Neural progenitor cell (in vitro differentiated cells): ENCODE data around the gene EBF4. TPM values are rescaled to one million over a fixed set of nuclear protein-coding genes. Genes with fewer than 3 reads are reported as not detected.

ENCODE experiments used
- DNase-seq: peaks from one replicate; pipeline ENCODE4 v3.0.0-alpha.2; 2016; ENCODE audit warnings: low spot score
- H2AFZ ChIP-seq: fragments of 200-600 bp; sonication (generic); replicated peaks from 2 replicates; pipeline ENCODE4 v1.6.1; 2016; ENCODE audit warnings: antibody characterized with exemption
- H3F3A ChIP-seq: fragments of 200-600 bp; sonication (generic); 2 replicates; pipeline ENCODE4 v1.6.1; 2016; ENCODE audit warnings: antibody characterized with exemption, low read depth
- H3K27ac ChIP-seq: fragments of 200-600 bp; sonication (generic); 2 replicates; pipeline ENCODE4 v1.5.1; 2016; ENCODE audit warnings: mild to moderate bottlenecking
- H3K27me3 ChIP-seq: fragments of 200-600 bp; sonication (generic); 2 replicates; pipeline ENCODE4 v1.6.1; 2016; ENCODE audit warnings: mild to moderate bottlenecking, moderate library complexity
- H3K36me3 ChIP-seq: fragments of 200-600 bp; sonication (generic); 2 replicates; pipeline ENCODE4 v1.5.1; 2016
- H3K4me1 ChIP-seq: fragments of 200-600 bp; sonication (generic); 2 replicates; pipeline ENCODE4 v1.6.1; 2016; ENCODE audit warnings: mixed run types
- H3K4me2 ChIP-seq: fragments of 200-600 bp; sonication (generic); 2 replicates; pipeline ENCODE4 v1.6.1; 2016
- H3K4me3 ChIP-seq: fragments of 200-600 bp; sonication (generic); 2 replicates; pipeline ENCODE4 v1.5.1; 2016
- H3K79me2 ChIP-seq: fragments of 200-600 bp; sonication (generic); 2 replicates; pipeline ENCODE4 v1.6.1; 2016; ENCODE audit warnings: low read depth
- H3K9ac ChIP-seq: fragments of 200-600 bp; sonication (generic); 2 replicates; pipeline ENCODE4 v1.6.1; 2016
- H3K9me3 ChIP-seq: fragments of 200-600 bp; sonication (generic); 2 replicates; pipeline ENCODE4 v1.5.1; 2016; ENCODE audit warnings: low read depth
- H4K20me1 ChIP-seq: fragments of 200-600 bp; sonication (generic); 2 replicates; pipeline ENCODE4 v1.6.1; 2016; ENCODE audit warnings: low read depth
- H3K27ac Mint-ChIP-seq: 3 replicates; pipeline ENCODE4 v1.8.0; 2021; ENCODE audit warnings: mixed read lengths
- H3K27me3 Mint-ChIP-seq: 2 replicates; pipeline ENCODE4 v1.8.0; 2022; ENCODE audit warnings: low read depth, mild to moderate bottlenecking, inconsistent platforms, moderate library complexity, mixed read lengths; ENCODE audit not compliant: insufficient read depth
- H3K36me3 Mint-ChIP-seq: 3 replicates; pipeline ENCODE4 v1.8.0; 2021; ENCODE audit warnings: mixed read lengths
- H3K4me1 Mint-ChIP-seq: 3 replicates; pipeline ENCODE4 v1.8.0; 2021; ENCODE audit warnings: mixed read lengths
- H3K4me3 Mint-ChIP-seq: 3 replicates; pipeline ENCODE4 v1.8.0; 2021; ENCODE audit warnings: mild to moderate bottlenecking, moderate library complexity, mixed read lengths
- H3K9me3 Mint-ChIP-seq: 3 replicates; pipeline ENCODE4 v1.8.0; 2020; ENCODE audit warnings: mixed read lengths
- CTCF ChIP-seq: fragments of 200-600 bp; sonication (generic); IDR thresholded peaks from 2 replicates; pipeline ENCODE4 v1.5.1; 2017; ENCODE audit warnings: antibody characterized with exemption, mild to moderate bottlenecking
- EZH2 ChIP-seq: fragments of 200-600 bp; sonication (generic); IDR thresholded peaks from 2 replicates; pipeline ENCODE4 v1.6.1; 2017; ENCODE audit warnings: antibody characterized with exemption, mild to moderate bottlenecking, moderate library complexity
- EZH2phosphoT487 ChIP-seq: fragments of 200-600 bp; sonication (generic); IDR thresholded peaks from 2 replicates; pipeline ENCODE4 v1.6.1; 2017; ENCODE audit warnings: antibody characterized with exemption
- total RNA-seq: library from RNA; depleted of rRNA; stranded (reverse); fragments of >200 nt; gene quantifications from 2 replicates; pipeline ENCODE4 v1.2.3, GENCODE V29; 2015; ENCODE audit warnings: low replicate concordance

EBF4 gene
- total RNA-seq, 1 donor from 2014 or later, result 1.9 TPM

- no peak overlapping the region for H3K4me3 Mint-ChIP-seq
- Histone ChIP-seq H3K9ac (no peak overlapping the region), H3K27ac (no peak overlapping the region), H3K9me3 (no peaks in the 10 kb centered on the region), H2AFZ (no peak overlapping the region), H3K4me3 (no peak overlapping the region), H3K4me1 (no peaks in the 10 kb centered on the region), H3K27me3 (peaks cover 23% of the 10 kb centered on the region), H3K36me3 (no peaks in the 10 kb centered on the region), H3F3A (no peaks in the 10 kb centered on the region), H4K20me1 (no peaks in the 10 kb centered on the region), H3K79me2 (no peaks in the 10 kb centered on the region), H3K4me2 (no peak overlapping the region)
- H3K9me3 Mint-ChIP-seq, result peaks cover 4% of the 10 kb centered on the region
- DNase-seq, result no peak
- peaks cover 6% of the 10 kb centered on the region for H3K27me3 Mint-ChIP-seq
- H3K36me3 Mint-ChIP-seq, result no peaks in the 10 kb centered on the region
- TF ChIP-seq EZH2phosphoT487 (no peak), CTCF (no peak), EZH2 (no peak)
- H3K4me1 Mint-ChIP-seq, result no peaks in the 10 kb centered on the region
- no peak overlapping the region for H3K27ac Mint-ChIP-seq
These were observed 91.5 kb downstream of the EBF4 start for GRCh38 chr20:2783908-2784566.

- no peak overlapping the region for H3K4me3 ChIP-seq
- no peak overlapping the region for H3K27ac ChIP-seq
- Mint-ChIP-seq H3K27ac (no peak overlapping the region), H3K27me3 (peaks cover 6% of the 10 kb centered on the region), H3K9me3 (peaks cover 4% of the 10 kb centered on the region), H3K4me3 (no peak overlapping the region), H3K4me1 (peaks cover 6% of the 10 kb centered on the region), H3K36me3 (peaks cover 17% of the 10 kb centered on the region)
- no peaks in the 10 kb centered on the region for H3K27me3 ChIP-seq
- H3K4me2 ChIP-seq, result no peak overlapping the region
- no peak for TF ChIP-seq EZH2
- no peak for TF ChIP-seq CTCF
- no peak for TF ChIP-seq EZH2phosphoT487
- peaks cover 8% of the 10 kb centered on the region for H3F3A ChIP-seq
- no peaks in the 10 kb centered on the region for H4K20me1 ChIP-seq
- no peak overlapping the region for H3K9ac ChIP-seq
- no peak overlapping the region for H2AFZ ChIP-seq
- no peaks in the 10 kb centered on the region for H3K36me3 ChIP-seq
- no peaks in the 10 kb centered on the region for H3K79me2 ChIP-seq
- no peak for DNase-seq
- no peaks in the 10 kb centered on the region for H3K9me3 ChIP-seq
- no peaks in the 10 kb centered on the region for H3K4me1 ChIP-seq
These were observed 100.9 kb downstream of the EBF4 start for GRCh38 chr20:2793471-2793870.

- peak overlapping the region; percentile 33 for H3K27ac Mint-ChIP-seq
- Histone ChIP-seq H3K4me3 (no peak overlapping the region), H3K27ac (no peak overlapping the region), H3K9ac (no peak overlapping the region), H3K27me3 (no peaks in the 10 kb centered on the region), H2AFZ (no peak overlapping the region), H3K4me1 (peaks cover 3% of the 10 kb centered on the region), H3K79me2 (peaks cover 2% of the 10 kb centered on the region), H3K9me3 (no peaks in the 10 kb centered on the region), H3F3A (peaks cover 13% of the 10 kb centered on the region), H3K36me3 (no peaks in the 10 kb centered on the region), H3K4me2 (no peak overlapping the region), H4K20me1 (no peaks in the 10 kb centered on the region)
- peaks cover 20% of the 10 kb centered on the region for H3K36me3 Mint-ChIP-seq
- TF ChIP-seq CTCF (no peak), EZH2phosphoT487 (no peak), EZH2 (no peak)
- no peak overlapping the region for H3K4me3 Mint-ChIP-seq
- H3K4me1 Mint-ChIP-seq, result peaks cover 12% of the 10 kb centered on the region
- DNase-seq, result no peak
- H3K27me3 Mint-ChIP-seq, result peaks cover 2% of the 10 kb centered on the region
- peaks cover 2% of the 10 kb centered on the region for H3K9me3 Mint-ChIP-seq
These were observed 101.7 kb downstream of the EBF4 start for GRCh38 chr20:2794202-2794748.
